ENCODE measurements around the gene IVNS1ABP. TPM values are rescaled to one million over a fixed set of nuclear protein-coding genes. Genes with fewer than 3 reads are reported as not detected.

The IVNS1ABP gene
- total RNA-seq, result 29.3 and 34.3 TPM in 2 replicates

DNA sequence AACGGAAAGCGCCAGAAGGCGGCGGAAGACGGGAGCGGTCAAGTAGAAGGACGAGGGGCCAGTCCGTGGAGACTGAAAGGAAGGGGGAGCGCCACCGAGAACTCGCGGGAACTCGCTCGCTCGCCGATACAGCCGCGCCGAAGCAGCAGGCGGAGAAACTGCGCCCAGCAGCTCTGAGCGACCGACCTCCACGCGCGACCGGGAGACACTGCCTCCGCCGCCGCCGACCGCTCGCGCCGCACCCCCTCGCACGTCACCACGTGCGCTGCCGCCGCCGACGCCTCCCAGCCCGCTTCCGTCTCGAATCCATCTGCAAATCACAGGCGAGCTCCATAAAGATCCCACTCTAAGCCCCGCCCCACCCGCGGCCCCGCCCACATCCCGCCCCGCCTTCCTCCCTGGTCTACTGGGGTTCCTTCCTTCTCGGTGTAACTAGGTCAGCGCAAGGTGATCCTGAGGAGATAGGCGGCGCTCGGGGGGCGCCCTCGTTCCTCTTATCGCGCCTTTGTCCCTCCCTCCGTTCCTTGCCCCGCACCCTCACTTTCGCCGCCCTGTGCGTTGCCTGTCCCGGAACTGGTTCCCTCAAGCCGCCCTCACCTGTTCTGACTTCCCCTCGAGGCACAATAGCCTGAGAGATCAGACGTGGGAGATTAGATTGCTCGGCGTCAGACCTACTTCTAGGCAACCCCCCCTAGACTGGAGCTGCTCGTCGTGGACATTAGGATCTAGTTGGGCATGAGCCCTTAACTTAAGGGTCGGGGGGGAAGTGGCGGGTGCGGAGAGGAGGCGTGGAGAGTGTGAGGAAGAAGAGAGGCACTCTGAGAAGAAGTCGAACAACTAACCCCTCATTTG, at the start of gene IVNS1ABP:
TSS of gene IVNS1ABP (minus strand) at position 210 of the 852 bp plus-strand sequence. CDS start 7,750 bp downstream, outside the sequence.

Other genes with a start within 250 kb of the IVNS1ABP start
- 14.8 and 20.9 TPM in 2 replicates for gene TRMT1L, start 160.3 kb downstream of the IVNS1ABP start, total RNA-seq
- 1.5 and 1.7 TPM in 2 replicates for gene SWT1, start 160.1 kb downstream of the IVNS1ABP start, total RNA-seq